Measurements from ENCODE around the gene CLMP. TPM values are rescaled to one million over a fixed set of nuclear protein-coding genes. Genes with fewer than 3 reads are reported as not detected.
"Not testable (repeated sequence)": the region's sequence is repeated elsewhere in the genome, so short reads cannot be mapped to it uniquely, and the experiment has no call there.

CLMP gene
- total RNA-seq, 1 experiment from 2014 or later, result 25.2 TPM

GRCh38 chr11:123218451-123218850 is 23.4 kb upstream of the CLMP start:
- no peak for DNase-seq (ENCODE audit: low spot score)

- DNase-seq (ENCODE audit: low spot score), result no peak
These were observed 22.8 kb upstream of the CLMP start for GRCh38 chr11:123217897-123218296.

- no peak for DNase-seq (ENCODE audit: low spot score)
These were observed 21.2 kb upstream of the CLMP start for GRCh38 chr11:123216249-123216648.

- no peak for DNase-seq (ENCODE audit: low spot score)
These were observed 19.9 kb upstream of the CLMP start for GRCh38 chr11:123214940-123215339.

- DNase-seq (ENCODE audit: low spot score), result no peak
These were observed 19.3 kb upstream of the CLMP start for GRCh38 chr11:123214396-123214795.

GRCh38 chr11:123213307-123213771 is 18.3 kb upstream of the CLMP start:
- no peak for DNase-seq (ENCODE audit: low spot score)

GRCh38 chr11:123212406-123212805 is 17.4 kb upstream of the CLMP start:
- no peak for DNase-seq (ENCODE audit: low spot score)

- no peak for DNase-seq (ENCODE audit: low spot score)
These were observed 16.9 kb upstream of the CLMP start for GRCh38 chr11:123211981-123212380.

GRCh38 chr11:123211149-123211852 is 16.3 kb upstream of the CLMP start:
- DNase-seq (ENCODE audit: low spot score), result no peak

- DNase-seq (ENCODE audit: low spot score), result no peak
These were observed 14.5 kb upstream of the CLMP start for GRCh38 chr11:123209591-123209990.

- no peak for DNase-seq (ENCODE audit: low spot score)
These were observed 11.9 kb upstream of the CLMP start for GRCh38 chr11:123206791-123207434.

GRCh38 chr11:123206055-123206454 is 11.0 kb upstream of the CLMP start:
- not testable (repeated sequence) for DNase-seq (ENCODE audit: low spot score)

GRCh38 chr11:123203934-123204333 is 8.9 kb upstream of the CLMP start:
- no peak for DNase-seq (ENCODE audit: low spot score)

GRCh38 chr11:123203471-123203870 is 8.4 kb upstream of the CLMP start:
- DNase-seq (ENCODE audit: low spot score), result no peak

- no peak for DNase-seq (ENCODE audit: low spot score)
These were observed 7.4 kb upstream of the CLMP start for GRCh38 chr11:123202155-123203151.

GRCh38 chr11:123200264-123200663 is 5.2 kb upstream of the CLMP start:
- DNase-seq (ENCODE audit: low spot score), result no peak

GRCh38 chr11:123197711-123198110 is 2.7 kb upstream of the CLMP start:
- peak; percentile 74 for DNase-seq (ENCODE audit: low spot score)

GRCh38 chr11:123196060-123196714 is 1.1 kb upstream of the CLMP start:
- no peak for DNase-seq (ENCODE audit: low spot score)

GRCh38 chr11:123194337-123195187 is 486 bp downstream of the CLMP start:
- DNase-seq (ENCODE audit: low spot score), result peak; percentile 33

GRCh38 chr11:123193742-123194141 is 1.3 kb downstream of the CLMP start:
- no peak for DNase-seq (ENCODE audit: low spot score)

GRCh38 chr11:123191939-123192338 is 3.1 kb downstream of the CLMP start:
- DNase-seq (ENCODE audit: low spot score), result no peak

Measured in H4 (cell line).